Parathyroid adenoma (tissue), 2 donors: ENCODE results near the gene FKBP3.

Experiments
- H2AFZ ChIP-seq: fragments of 300-600 bp; sonication (generic); one replicate; pipeline ENCODE4 v1.7.0; 2017; ENCODE audit warnings: antibody characterized with exemption, mild to moderate bottlenecking
- H3K27ac ChIP-seq: fragments of 300-600 bp; sonication (generic); one replicate; pipeline ENCODE4 v1.7.0; 2017
- H3K27me3 ChIP-seq: fragments of 300-600 bp; sonication (generic); one replicate; pipeline ENCODE4 v1.7.0; 2017; ENCODE audit warnings: low read length; ENCODE audit not compliant: control insufficient read depth, insufficient read depth
- H3K36me3 ChIP-seq: fragments of 300-600 bp; sonication (generic); one replicate; pipeline ENCODE4 v1.7.0; 2017; ENCODE audit warnings: low read length; ENCODE audit not compliant: control insufficient read depth, insufficient read depth
- H3K4me1 ChIP-seq: fragments of 300-600 bp; sonication (generic); one replicate; pipeline ENCODE4 v1.7.0; 2017; ENCODE audit warnings: control low read depth
- H3K4me2 ChIP-seq: fragments of 300-600 bp; sonication (generic); one replicate; pipeline ENCODE4 v1.7.0; 2017; ENCODE audit warnings: low read length
- H3K4me3 ChIP-seq: fragments of 300-600 bp; sonication (generic); one replicate; pipeline ENCODE4 v1.7.0; 2017; ENCODE audit warnings: low read depth, low read length
- H3K79me2 ChIP-seq: fragments of 300-600 bp; sonication (generic); one replicate; pipeline ENCODE4 v1.7.0; 2017; ENCODE audit warnings: control low read depth
- H3K9ac ChIP-seq: fragments of 300-600 bp; sonication (generic); one replicate; pipeline ENCODE4 v1.7.0; 2017; ENCODE audit warnings: mild to moderate bottlenecking
- H3K9me3 ChIP-seq: fragments of 300-600 bp; sonication (generic); one replicate; pipeline ENCODE4 v1.7.0; 2017; ENCODE audit warnings: low read length; ENCODE audit not compliant: control insufficient read depth
- TF ChIP-seq, protein P1 (sequence below): fragments of 300-600 bp; sonication (generic); IDR thresholded peaks from one replicate; pipeline ENCODE4 v1.7.0; 2017; ENCODE audit warnings: antibody characterized with exemption, mild to moderate bottlenecking
- donor health status: primary hyperparathyroidism.

The FKBP3 gene

DNA sequence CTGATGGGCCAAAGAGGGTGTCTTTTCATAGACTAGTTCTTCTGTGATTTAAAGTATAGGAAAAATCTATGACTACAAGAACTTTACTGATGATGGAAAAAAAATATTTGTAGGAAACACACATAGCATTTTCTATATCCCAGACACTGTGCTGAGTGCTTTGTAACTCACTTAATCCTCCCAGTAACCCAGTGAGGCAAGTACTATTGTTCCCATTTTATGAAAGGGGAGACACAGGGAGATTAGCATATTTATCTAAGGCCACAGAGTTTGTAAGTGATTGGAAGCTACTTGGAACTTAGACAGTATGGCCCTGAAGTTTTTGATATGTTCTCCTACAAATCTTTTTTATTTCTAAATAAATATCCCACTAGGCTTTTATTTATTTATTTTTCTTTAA lies 30.5 kb downstream of the FKBP3 start:
- Histone ChIP-seq H3K4me2 (no peak overlapping the region), H3K9me3 (no peaks in the 10 kb centered on the region), H3K9ac (no peak overlapping the region), H2AFZ (no peak overlapping the region), H3K79me2 (no peaks in the 10 kb centered on the region), H3K27ac (no peak overlapping the region), H3K4me1 (no peaks in the 10 kb centered on the region), H3K27me3 (no peaks in the 10 kb centered on the region), H3K4me3 (no peak overlapping the region), H3K36me3 (no peaks in the 10 kb centered on the region)
- TF ChIP-seq, protein P1, sequence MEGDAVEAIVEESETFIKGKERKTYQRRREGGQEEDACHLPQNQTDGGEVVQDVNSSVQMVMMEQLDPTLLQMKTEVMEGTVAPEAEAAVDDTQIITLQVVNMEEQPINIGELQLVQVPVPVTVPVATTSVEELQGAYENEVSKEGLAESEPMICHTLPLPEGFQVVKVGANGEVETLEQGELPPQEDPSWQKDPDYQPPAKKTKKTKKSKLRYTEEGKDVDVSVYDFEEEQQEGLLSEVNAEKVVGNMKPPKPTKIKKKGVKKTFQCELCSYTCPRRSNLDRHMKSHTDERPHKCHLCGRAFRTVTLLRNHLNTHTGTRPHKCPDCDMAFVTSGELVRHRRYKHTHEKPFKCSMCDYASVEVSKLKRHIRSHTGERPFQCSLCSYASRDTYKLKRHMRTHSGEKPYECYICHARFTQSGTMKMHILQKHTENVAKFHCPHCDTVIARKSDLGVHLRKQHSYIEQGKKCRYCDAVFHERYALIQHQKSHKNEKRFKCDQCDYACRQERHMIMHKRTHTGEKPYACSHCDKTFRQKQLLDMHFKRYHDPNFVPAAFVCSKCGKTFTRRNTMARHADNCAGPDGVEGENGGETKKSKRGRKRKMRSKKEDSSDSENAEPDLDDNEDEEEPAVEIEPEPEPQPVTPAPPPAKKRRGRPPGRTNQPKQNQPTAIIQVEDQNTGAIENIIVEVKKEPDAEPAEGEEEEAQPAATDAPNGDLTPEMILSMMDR, result no peak

DNA sequence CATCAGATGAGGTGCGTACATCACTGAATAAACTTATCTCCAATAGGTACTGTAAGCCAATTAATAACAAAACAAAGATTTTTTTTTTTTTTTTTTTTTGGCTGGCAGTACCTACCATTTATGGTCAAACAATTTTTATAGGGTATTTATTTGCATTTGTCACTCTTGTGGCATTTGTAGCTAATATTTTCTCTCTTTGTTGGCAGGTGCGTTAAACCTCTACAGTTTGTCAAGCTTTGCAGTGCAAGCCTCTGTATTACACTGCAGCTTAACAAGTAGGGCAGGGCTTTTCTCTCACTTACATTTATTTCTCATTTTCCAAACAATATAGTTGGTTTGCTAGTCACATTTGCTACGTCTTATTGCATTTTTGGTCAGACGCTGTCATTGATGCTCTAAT lies 38.1 kb downstream of the FKBP3 start:
- Histone ChIP-seq H3K27ac (no peak overlapping the region), H3K9me3 (no peaks in the 10 kb centered on the region), H3K27me3 (no peaks in the 10 kb centered on the region), H3K4me1 (no peaks in the 10 kb centered on the region), H3K4me2 (no peak overlapping the region), H3K79me2 (peaks cover 14% of the 10 kb centered on the region), H3K9ac (no peak overlapping the region), H3K36me3 (no peaks in the 10 kb centered on the region), H3K4me3 (no peak overlapping the region), H2AFZ (no peak overlapping the region)
- TF ChIP-seq, protein P1, result no peak

DNA sequence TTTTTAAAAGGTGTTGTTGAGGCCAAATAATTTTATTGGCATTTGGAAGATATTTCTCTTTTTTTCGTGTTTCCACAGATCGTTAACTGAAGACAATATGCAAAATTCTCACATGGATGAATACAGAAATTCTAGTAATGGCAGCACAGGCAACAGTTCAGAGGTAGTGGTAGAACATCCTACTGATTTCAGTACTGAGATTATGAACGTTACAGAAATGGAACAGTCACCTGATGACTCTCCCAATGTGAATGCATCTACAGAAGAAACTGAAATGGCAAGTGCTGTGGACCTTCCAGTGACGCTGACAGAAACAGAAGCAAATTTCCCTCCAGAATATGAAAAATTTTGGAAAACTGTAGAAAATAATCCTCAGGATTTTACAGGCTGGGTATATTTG lies 39.1 kb downstream of the FKBP3 start:
- Histone ChIP-seq H3K4me2 (no peak overlapping the region), H3K9me3 (no peaks in the 10 kb centered on the region), H3K79me2 (peaks cover 19% of the 10 kb centered on the region), H3K27ac (no peak overlapping the region), H3K9ac (no peak overlapping the region), H3K4me1 (no peaks in the 10 kb centered on the region), H3K4me3 (no peak overlapping the region), H3K27me3 (no peaks in the 10 kb centered on the region), H2AFZ (no peak overlapping the region), H3K36me3 (no peaks in the 10 kb centered on the region)
- TF ChIP-seq, protein P1, result no peak

DNA sequence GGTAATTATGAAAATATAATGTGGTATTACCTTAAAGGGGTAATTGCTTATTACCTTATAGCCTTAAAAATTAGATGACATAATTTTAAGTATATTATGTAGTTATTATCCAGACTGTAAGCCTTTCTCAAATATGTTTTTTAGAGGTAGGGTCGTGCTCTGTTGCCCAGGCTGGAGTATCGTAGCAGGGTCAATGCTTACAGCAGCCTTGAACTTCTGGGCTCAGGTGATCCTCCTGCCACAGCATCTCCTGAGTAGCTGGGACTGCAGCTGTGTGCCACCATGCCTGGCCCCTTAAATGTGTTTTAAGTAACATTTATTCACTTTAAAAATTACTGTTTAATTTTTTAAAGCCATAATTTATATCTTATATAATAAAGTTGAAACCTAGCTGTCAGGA lies 40.0 kb downstream of the FKBP3 start:
- TF ChIP-seq, protein P1, result no peak
- no peaks in the 10 kb centered on the region for H3K36me3 ChIP-seq

DNA sequence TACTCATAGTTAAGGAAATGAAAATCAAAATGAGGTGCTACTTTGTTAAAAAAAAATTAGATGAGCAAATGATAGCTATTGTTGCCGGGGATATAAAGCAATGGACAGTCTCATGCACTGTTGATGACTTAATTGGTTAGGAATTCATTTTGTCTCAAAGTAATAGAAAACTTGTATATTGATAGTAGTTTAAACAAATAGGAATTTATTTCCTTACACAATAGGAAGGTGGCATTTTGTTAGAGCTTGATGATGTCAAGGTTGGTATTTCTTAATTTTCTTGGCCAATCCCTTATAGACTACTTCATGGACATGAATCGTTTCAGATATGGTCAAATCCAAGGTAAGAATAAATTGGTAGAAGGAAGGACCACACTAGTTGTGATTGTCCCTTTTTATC lies 42.6 kb downstream of the FKBP3 start:
- Histone ChIP-seq H3K9me3 (no peaks in the 10 kb centered on the region), H3K4me2 (no peak overlapping the region), H3K79me2 (peaks cover 30% of the 10 kb centered on the region), H2AFZ (no peak overlapping the region), H3K36me3 (no peaks in the 10 kb centered on the region), H3K9ac (no peak overlapping the region), H3K27ac (no peak overlapping the region), H3K4me3 (no peak overlapping the region), H3K27me3 (no peaks in the 10 kb centered on the region), H3K4me1 (no peaks in the 10 kb centered on the region)
- TF ChIP-seq, protein P1, result no peak

More for the DNA sequence above, 40.0 kb downstream of the FKBP3 start:
- H2AFZ ChIP-seq, result no peak overlapping the region
- H3K27ac ChIP-seq, result no peak overlapping the region
- H3K4me2 ChIP-seq, result no peak overlapping the region
- no peak overlapping the region for H3K4me3 ChIP-seq
- no peaks in the 10 kb centered on the region for H3K27me3 ChIP-seq
- no peaks in the 10 kb centered on the region for H3K4me1 ChIP-seq
- H3K9ac ChIP-seq, result no peak overlapping the region
- H3K9me3 ChIP-seq, result no peaks in the 10 kb centered on the region
- H3K79me2 ChIP-seq, result peaks cover 19% of the 10 kb centered on the region
